Transverse colon (tissue), 4 donors: ENCODE measurements around the gene FAAH. TPM values are rescaled to one million over a fixed set of nuclear protein-coding genes. Genes with fewer than 3 reads are reported as not detected.

Source experiments
- DNase-seq: peaks from one replicate; pipeline ENCODE4 v3.0.0-alpha.2; 2019
- H3K27ac ChIP-seq, 4 donors: fragments of 200-600 bp; sonication (generic); 2 replicates each; pipeline ENCODE4 v1.5.1; 2016 to 2018; ENCODE audit warnings: inconsistent platforms in 4 of 4
- H3K27me3 ChIP-seq: fragments of 200-600 bp; sonication (generic); 2 replicates; pipeline ENCODE4 v1.5.1; 2017; ENCODE audit warnings: inconsistent platforms
- H3K36me3 ChIP-seq, 4 donors: fragments of 200-600 bp; sonication (generic); 2 replicates each; pipeline ENCODE4 v1.5.1; 2017 to 2019; ENCODE audit warnings: inconsistent platforms in 4 of 4
- H3K4me1 ChIP-seq, 4 donors: fragments of 200-600 bp; sonication (generic); 2 replicates each; pipeline ENCODE4 v1.5.1; 2017 to 2020; ENCODE audit warnings: inconsistent platforms in 4 of 4
- H3K4me3 ChIP-seq, 4 donors: fragments of 200-600 bp; sonication (generic); 1 replicate in 1 of 4; 2 replicates in 3 of 4; pipeline versions ENCODE4 v1.5.1 to v1.6.1; 2017 to 2019; ENCODE audit warnings: inconsistent platforms in 4 of 4
- H3K9me3 ChIP-seq, 2 donors: fragments of 200-600 bp; sonication (generic); 2 replicates each; pipeline ENCODE4 v1.5.1; 2017 to 2019; ENCODE audit warnings: inconsistent platforms in 2 of 2
- CTCF ChIP-seq, 5 experiments: fragments of 200-600 bp in 3 of 5; fragments of 450-650 bp in 2 of 5; sonication (generic) in 3 of 5; IDR thresholded peaks; 1 replicate in 2 of 5; 2 replicates in 3 of 5; pipeline ENCODE4 v1.5.1; 2016 to 2017; ENCODE audit warnings: antibody characterized with exemption in 5 of 5, inconsistent platforms in 3 of 5, mild to moderate bottlenecking in 2 of 5, moderate library complexity in 1 of 5
- EP300 ChIP-seq: sonication (generic); formaldehyde crosslinking; IDR thresholded peaks from one replicate; pipeline ENCODE4 v1.6.1; 2017; ENCODE audit warnings: antibody characterized with exemption, low read depth
- POLR2A ChIP-seq: fragments of 450-650 bp; IDR thresholded peaks from one replicate; pipeline ENCODE4 v1.6.1; 2016; ENCODE audit warnings: antibody characterized with exemption, mild to moderate bottlenecking, moderate library complexity
- POLR2AphosphoS5 ChIP-seq, 3 donors: sonication (generic); formaldehyde crosslinking; IDR thresholded peaks; one replicate each; pipeline ENCODE4 v1.6.1; 2016; ENCODE audit warnings: antibody characterized with exemption in 3 of 3
- WGBS, 2 donors: methylation state at CpG; one replicate each; pipeline ENCODE4 v1.1.5; 2018; ENCODE audit warnings: low coverage in 1 of 2; 5-methylcytosine and 5-hydroxymethylcytosine counted together
- in situ Hi-C, 4 donors: fragments of 200-750 bp; cut with MboI; loops; one replicate each; pipeline versions ENCODE4 v1.15.0 to v1.15.1; 2017; ENCODE audit warnings: low sequenced_read_pairs in 3 of 4, low pct_ligation_motif_present in 1 of 4, low pct_unique_long_range_greater_than_20kb in 1 of 4
- intact Hi-C: fragments of 100-400 bp; cut with DNase I; formaldehyde crosslinking; loops from one replicate; pipeline ENCODE4 v1.15.1; 2023; ENCODE audit warnings: low total_unique reads
- total RNA-seq, 4 donors: library from RNA; depleted of rRNA; stranded (reverse); fragments of >200 nt; gene quantifications; one replicate each; pipeline ENCODE4 v1.1.0, GENCODE V29; 2016

The FAAH gene
- total RNA-seq, 4 donors from 2014 or later: 90.8 to 349 (median 141) TPM

- intact Hi-C loops: no loop called here
- DNase-seq: no peak
- TF ChIP-seq POLR2A (no peak), CTCF (IDR thresholded peaks at IDR 0.05) (no peak), EP300 (no peak), POLR2AphosphoS5 (IDR thresholded peaks at IDR 0.05) (no peak)
- H3K4me1 ChIP-seq: no peaks in the 10 kb centered on the region
- in situ Hi-C loops: no loop called here
- H3K4me3 ChIP-seq: no peak overlapping the region
- WGBS, 2 donors: 90 to 98% methylated on average over 2 of the region's 2 CpGs
- H3K27ac ChIP-seq: no peak overlapping the region
- no peaks in the 10 kb centered on the region for H3K9me3 ChIP-seq
- peaks cover 0 to 9% (median 2%) of the 10 kb centered on the region in 4 donors for H3K36me3 ChIP-seq
- H3K27me3 ChIP-seq: no peaks in the 10 kb centered on the region
Measured at GRCh38 chr1:46368791-46369190, 25.3 kb upstream of the FAAH start.

- no peak overlapping the region for H3K4me3 ChIP-seq
- intact Hi-C loops (no loop called here), in situ Hi-C loops (no loop called here)
- H3K27ac ChIP-seq: no peak overlapping the region
- H3K27me3 ChIP-seq: no peaks in the 10 kb centered on the region
- 63 to 69% methylated on average over 4 of the region's 4 CpGs for WGBS, 2 donors
- H3K36me3 ChIP-seq: peaks cover 0 to 4% (median under 1%) of the 10 kb centered on the region in 4 donors
- no peaks in the 10 kb centered on the region for H3K4me1 ChIP-seq
- H3K9me3 ChIP-seq: no peaks in the 10 kb centered on the region
- no peak for DNase-seq
- TF ChIP-seq POLR2AphosphoS5 (IDR thresholded peaks at IDR 0.05) (no peak), POLR2A (no peak), EP300 (no peak), CTCF (IDR thresholded peaks at IDR 0.05) (no peak)
Measured at GRCh38 chr1:46369542-46370213, 24.4 kb upstream of the FAAH start.

GRCh38 chr1:46370214-46370633 lies 23.9 kb upstream of the FAAH start:
- H3K36me3 ChIP-seq: peaks cover 0 to 3% (median 0%) of the 10 kb centered on the region in 4 donors
- intact Hi-C loops: no loop called here
- WGBS, 2 donors: 73 to 78% methylated on average over 2 to 3 of the region's 3 CpGs

GRCh38 chr1:46372431-46372830 lies 21.7 kb upstream of the FAAH start:
- intact Hi-C loops: no loop called here
- no peak for TF ChIP-seq POLR2AphosphoS5 (IDR thresholded peaks at IDR 0.05)
- TF ChIP-seq POLR2A: no peak
- TF ChIP-seq EP300: no peak
- no peak for TF ChIP-seq CTCF (IDR thresholded peaks at IDR 0.05)

More at GRCh38 chr1:46370214-46370633, 23.9 kb upstream of the FAAH start:
- Histone ChIP-seq H3K9me3 (no peaks in the 10 kb centered on the region), H3K27ac (no peak overlapping the region), H3K4me3 (no peak overlapping the region), H3K4me1 (no peaks in the 10 kb centered on the region), H3K27me3 (no peaks in the 10 kb centered on the region)
- no peak for DNase-seq
- in situ Hi-C loops: no loop called here
- TF ChIP-seq CTCF (IDR thresholded peaks at IDR 0.05) (no peak), POLR2A (no peak), EP300 (no peak), POLR2AphosphoS5 (IDR thresholded peaks at IDR 0.05) (no peak)

More at GRCh38 chr1:46372431-46372830, 21.7 kb upstream of the FAAH start:
- no peak for DNase-seq
- in situ Hi-C loops: no loop called here
- Histone ChIP-seq H3K4me3 (no peak overlapping the region), H3K9me3 (no peaks in the 10 kb centered on the region), H3K4me1 (no peaks in the 10 kb centered on the region), H3K27me3 (no peaks in the 10 kb centered on the region), H3K27ac (no peak overlapping the region), H3K36me3 (no peaks in the 10 kb centered on the region)
- 100% methylated on average over 1 of the region's 1 CpG for WGBS, 2 donors
